Sigmoid colon (tissue), 7 donors: ENCODE data around the gene DAZAP2. TPM values are rescaled to one million over a fixed set of nuclear protein-coding genes. Genes with fewer than 3 reads are reported as not detected.
"Not testable (repeated sequence)": the region's sequence is repeated elsewhere in the genome, so short reads cannot be mapped to it uniquely, and the experiment has no call there.

Source experiments
- DNase-seq: peaks from one replicate; pipeline ENCODE4 v3.0.0-alpha.2; 2019
- H3K27ac ChIP-seq, 4 donors: fragments of 200-600 bp; sonication (generic); one replicate each; pipeline ENCODE4 v1.5.1; 2016 to 2019; ENCODE audit warnings: mild to moderate bottlenecking in 1 of 4
- H3K27me3 ChIP-seq, 3 donors: fragments of 200-600 bp; sonication (generic); one replicate each; pipeline ENCODE4 v1.5.1; 2019; ENCODE audit warnings: mild to moderate bottlenecking in 1 of 3
- H3K36me3 ChIP-seq, 4 donors: fragments of 200-600 bp; sonication (generic); one replicate each; pipeline ENCODE4 v1.5.1; 2016 to 2019
- H3K4me1 ChIP-seq, 4 donors: fragments of 200-600 bp; sonication (generic); one replicate each; pipeline ENCODE4 v1.5.1; 2017 to 2019
- H3K4me3 ChIP-seq, 4 donors: fragments of 200-600 bp; sonication (generic); one replicate each; pipeline ENCODE4 v1.5.1; 2017 to 2019; ENCODE audit warnings: mild to moderate bottlenecking in 2 of 4, moderate library complexity in 1 of 4
- H3K9me3 ChIP-seq, 4 donors: fragments of 200-600 bp in 3 of 4; sonication (generic) in 3 of 4; one replicate each; pipeline versions ENCODE4 v1.5.1 to v1.6.1; 2013 to 2019
- CTCF ChIP-seq, 4 experiments: fragments of 450-650 bp in 3 of 4; fragments of 200-600 bp in 1 of 4; IDR thresholded peaks; one replicate each; pipeline ENCODE4 v1.5.1; 2016 to 2019; ENCODE audit warnings: antibody characterized with exemption in 4 of 4, mild to moderate bottlenecking in 3 of 4, moderate library complexity in 2 of 4
- EP300 ChIP-seq, 4 donors: sonication (generic); formaldehyde crosslinking; IDR thresholded peaks; one replicate each; pipeline ENCODE4 v1.6.1; 2017; ENCODE audit warnings: antibody characterized with exemption in 4 of 4
- POLR2A ChIP-seq, 2 donors: fragments of 450-650 bp; IDR thresholded peaks; one replicate each; pipeline ENCODE4 v1.6.1; 2016; ENCODE audit warnings: antibody characterized with exemption in 2 of 2, mild to moderate bottlenecking in 2 of 2, moderate library complexity in 2 of 2
- POLR2AphosphoS5 ChIP-seq, 4 donors: sonication (generic); formaldehyde crosslinking; IDR thresholded peaks; one replicate each; pipeline ENCODE4 v1.6.1; 2017; ENCODE audit warnings: antibody characterized with exemption in 4 of 4
- WGBS, 2 donors: extraction: QIAGEN DNeasy Blood & Tissue Kit; methylation state at CpG; one replicate each; pipeline ENCODE4 v1.1.7; 2013; 5-methylcytosine and 5-hydroxymethylcytosine counted together
- intact Hi-C: fragments of 100-400 bp; cut with DNase I; formaldehyde crosslinking; loops from one replicate; pipeline ENCODE4 v1.15.1; 2023
- polyA plus RNA-seq, 3 donors: library from polyadenylated mRNA; stranded (reverse); fragments of 200-250 nt; gene quantifications; one replicate each; pipeline ENCODE4 v1.2.3, GENCODE V29; 2013
- total RNA-seq, 4 donors: library from RNA; depleted of rRNA; stranded (reverse); fragments of >200 nt; gene quantifications; one replicate each; pipeline ENCODE4 v1.1.0, GENCODE V29; 2016
- donor health status: healthy with polysubstance abuse.
- donor health status: Bipolar disorder and iron deficiency.
- donor health status: healthy.

DAZAP2 gene
- total and polyA plus RNA-seq, 7 donors: 107 to 701 (median 265) TPM

DNA sequence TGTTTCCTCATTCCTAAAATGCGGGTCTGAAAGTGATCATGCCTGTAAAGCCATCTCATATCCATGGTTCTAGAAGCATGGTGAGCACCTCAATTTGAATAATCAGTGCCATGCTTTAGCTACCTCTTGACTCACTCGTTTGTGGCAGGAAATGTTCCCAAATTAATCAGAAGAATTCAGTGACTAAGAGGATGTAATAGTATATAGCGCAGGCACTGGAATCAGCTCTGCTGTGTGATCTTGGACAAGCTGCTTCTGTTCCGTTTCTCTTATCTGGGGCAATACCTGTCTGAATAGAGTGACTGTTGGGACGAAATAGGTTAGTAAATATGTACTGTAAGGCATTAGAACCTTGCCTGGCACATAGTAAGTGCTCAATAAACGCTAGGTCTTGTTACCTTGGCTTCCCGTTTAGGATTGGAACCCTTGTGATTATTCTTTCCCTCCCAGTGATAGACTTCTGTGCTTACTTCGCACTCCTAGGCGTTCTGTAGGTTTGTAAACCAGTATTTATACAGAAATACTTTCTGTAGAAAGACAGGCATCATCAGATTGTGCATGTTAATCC lies 32.4 kb downstream of the DAZAP2 start:
- Histone ChIP-seq H3K27ac (peak overlapping the region in 2 of 4 donors; percentile 61 to 68), H3K36me3 (no peaks in the 10 kb centered on the region), H3K4me3 (peak overlapping the region in 2 of 4 donors; percentile 69 to 81), H3K27me3 (peaks cover 0 to 34% (median 11%) of the 10 kb centered on the region in 3 donors), H3K4me1 (peaks cover 0 to 19% (median 8%) of the 10 kb centered on the region in 4 donors), H3K9me3 (no peaks in the 10 kb centered on the region)
- 12 to 50% methylated on average over 9 of the region's 9 CpGs for WGBS, 2 donors
- no peak for DNase-seq
- TF ChIP-seq POLR2A (IDR thresholded peaks at IDR 0.05) (no peak), POLR2AphosphoS5 (IDR thresholded peaks at IDR 0.05) (no peak), CTCF (IDR thresholded peaks at IDR 0.05) (no peak), EP300 (IDR thresholded peaks at IDR 0.05) (no peak)
- intact Hi-C loops: no loop called here

GRCh38 chr12:51272810-51273209 lies 34.2 kb downstream of the DAZAP2 start:
- Histone ChIP-seq H3K4me1 (peaks cover 0 to 19% (median 8%) of the 10 kb centered on the region in 4 donors), H3K27me3 (peaks cover 0 to 34% (median 11%) of the 10 kb centered on the region in 3 donors)
- DNase-seq, H3K4me3 ChIP-seq, H3K27ac ChIP-seq, intact Hi-C loops, H3K9me3 ChIP-seq, H3K36me3 ChIP-seq: not testable (repeated sequence)
- WGBS, 2 donors: 95 to 96% methylated on average over 7 of the region's 7 CpGs

- DNase-seq: no peak
- intact Hi-C loops: no loop called here
- TF ChIP-seq EP300 (IDR thresholded peaks at IDR 0.05): no peak
- no peak for TF ChIP-seq POLR2AphosphoS5 (IDR thresholded peaks at IDR 0.05)
- no peak for TF ChIP-seq POLR2A (IDR thresholded peaks at IDR 0.05)
- no peak for TF ChIP-seq CTCF (IDR thresholded peaks at IDR 0.05)
- Histone ChIP-seq H3K4me3 (no peak overlapping the region), H3K4me1 (peaks cover 0 to 10% (median 3%) of the 10 kb centered on the region in 4 donors), H3K27ac (no peak overlapping the region), H3K9me3 (no peaks in the 10 kb centered on the region), H3K27me3 (peaks cover 0 to 28% (median 11%) of the 10 kb centered on the region in 3 donors), H3K36me3 (no peaks in the 10 kb centered on the region)
- WGBS, 2 donors: 13 to 56% methylated on average over 1 of the region's 1 CpG
These were observed 36.5 kb downstream of the DAZAP2 start for GRCh38 chr12:51275088-51275487.

DNA sequence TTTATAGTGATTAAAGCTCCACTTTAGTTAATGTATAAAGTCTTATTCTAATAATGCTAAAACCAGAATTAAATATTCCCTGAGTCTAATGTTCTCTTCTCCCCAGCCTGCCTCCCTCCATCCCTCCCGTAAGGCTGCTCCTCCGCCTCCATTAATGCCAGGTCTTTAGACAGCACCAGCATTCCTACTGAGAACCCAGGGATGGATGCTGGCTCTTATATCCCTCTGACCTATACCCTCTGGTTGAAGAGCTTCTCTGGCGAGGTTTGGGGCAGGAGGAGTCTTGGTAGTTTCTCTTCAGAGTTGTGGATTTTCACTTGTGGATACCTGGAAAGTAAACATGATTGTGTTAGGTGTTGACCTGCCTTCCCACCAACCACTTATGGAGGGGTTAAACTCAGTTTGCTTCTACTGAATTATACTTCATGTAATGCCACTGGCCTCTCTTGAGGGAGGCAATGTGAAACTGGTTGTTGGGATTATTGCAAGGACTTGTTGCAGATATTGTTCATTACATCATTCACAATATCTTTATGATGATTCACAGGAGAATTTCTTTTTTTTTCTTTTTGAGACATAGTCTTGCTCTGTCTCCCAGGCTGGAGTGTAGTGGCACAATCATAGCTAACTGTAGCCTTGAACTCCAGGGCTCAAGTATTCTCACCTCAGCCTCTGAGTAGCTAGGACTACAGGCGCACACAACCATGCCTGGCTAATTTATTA lies 42.7 kb downstream of the DAZAP2 start:
- Histone ChIP-seq H3K27me3 (no peaks in the 10 kb centered on the region), H3K4me1 (no peaks in the 10 kb centered on the region), H3K9me3 (no peaks in the 10 kb centered on the region), H3K36me3 (no peaks in the 10 kb centered on the region), H3K27ac (no peak overlapping the region), H3K4me3 (no peak overlapping the region)
- 89 to 93% methylated on average over 4 of the region's 4 CpGs for WGBS, 2 donors
- intact Hi-C loops: no loop called here
- no peak for TF ChIP-seq POLR2AphosphoS5 (IDR thresholded peaks at IDR 0.05)
- TF ChIP-seq POLR2A (IDR thresholded peaks at IDR 0.05): no peak
- no peak for TF ChIP-seq EP300 (IDR thresholded peaks at IDR 0.05)
- no peak for TF ChIP-seq CTCF (IDR thresholded peaks at IDR 0.05)
- no peak for DNase-seq

DNA sequence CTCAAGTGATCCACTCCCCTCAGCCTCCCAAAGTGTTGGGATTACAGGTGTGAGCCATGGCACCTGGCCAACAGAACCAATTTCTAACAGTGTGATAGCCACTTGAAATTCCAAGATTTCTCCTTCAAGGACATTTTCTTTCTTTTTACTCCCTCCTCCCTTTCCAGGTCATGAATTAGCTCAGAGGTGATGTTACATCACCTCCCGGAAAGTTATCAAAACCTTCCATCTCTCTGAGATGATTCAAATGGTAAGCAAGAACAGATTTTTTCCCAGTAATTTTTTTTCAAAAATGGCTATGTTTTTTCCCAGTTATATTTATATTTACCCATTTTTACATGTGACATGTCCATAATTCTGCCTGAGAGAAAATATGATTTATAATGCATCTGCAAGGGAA lies 47.2 kb downstream of the DAZAP2 start:
- intact Hi-C loops: no loop called here
- H3K9me3 ChIP-seq: no peaks in the 10 kb centered on the region
- H3K27me3 ChIP-seq: no peaks in the 10 kb centered on the region
- no peaks in the 10 kb centered on the region for H3K4me1 ChIP-seq
- DNase-seq: no peak
- WGBS, 2 donors: 89 to 96% methylated on average over 1 of the region's 1 CpG
- H3K27ac ChIP-seq: no peak overlapping the region
- TF ChIP-seq EP300 (IDR thresholded peaks at IDR 0.05) (no peak), POLR2AphosphoS5 (IDR thresholded peaks at IDR 0.05) (no peak), POLR2A (IDR thresholded peaks at IDR 0.05) (no peak), CTCF (IDR thresholded peaks at IDR 0.05) (no peak)
- H3K4me3 ChIP-seq: no peak overlapping the region
- no peaks in the 10 kb centered on the region for H3K36me3 ChIP-seq

DNA sequence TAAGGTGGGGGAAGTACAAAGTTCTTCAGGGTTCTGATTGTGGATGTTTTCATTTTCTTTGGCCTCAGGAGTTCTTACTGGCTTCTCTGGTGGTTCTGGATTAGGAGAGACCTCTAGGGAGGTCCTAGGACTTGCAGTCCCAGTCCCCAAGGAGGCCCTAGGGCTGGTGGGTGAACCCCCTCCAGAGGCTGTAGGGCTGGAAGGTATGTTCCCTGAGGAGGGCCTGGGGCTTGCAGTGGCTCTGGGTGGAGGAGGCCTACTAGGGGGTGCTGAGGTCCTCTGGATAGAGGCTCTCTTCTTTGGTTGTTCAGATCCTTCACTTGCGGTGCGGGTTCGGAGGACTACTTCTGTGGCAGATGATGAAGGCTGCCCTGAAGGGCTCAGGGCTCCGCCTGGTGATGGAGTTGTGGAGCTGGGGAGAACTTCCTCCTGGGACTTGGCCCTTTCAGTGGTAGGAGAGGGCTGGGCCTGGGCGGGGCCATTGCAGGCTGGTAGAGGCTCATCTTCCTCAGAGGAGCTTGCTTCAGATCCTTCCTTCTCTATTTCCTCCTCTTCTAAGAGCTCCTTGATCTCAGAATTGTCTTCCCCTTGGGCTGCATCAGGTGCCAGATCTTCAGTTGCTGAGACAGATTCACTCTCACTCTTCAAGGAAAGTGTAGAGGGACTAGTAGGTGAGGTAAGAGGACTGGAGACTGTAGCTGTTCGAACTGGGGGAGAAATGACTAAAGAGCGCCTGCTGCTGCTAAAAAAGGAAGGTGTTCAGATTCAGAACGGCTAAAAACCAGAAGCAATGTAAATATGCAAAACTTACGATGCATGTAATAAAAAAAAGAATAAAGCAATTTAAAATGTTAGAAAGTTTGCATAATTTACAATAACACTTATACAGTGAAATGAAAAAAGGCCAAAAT lies 53.2 kb downstream of the DAZAP2 start:
- H3K4me3 ChIP-seq, H3K36me3 ChIP-seq, H3K9me3 ChIP-seq, H3K27ac ChIP-seq, H3K4me1 ChIP-seq, intact Hi-C loops, H3K27me3 ChIP-seq: not testable (repeated sequence)
- DNase-seq: peak; percentile 66
- 13 to 61% methylated on average over 9 of the region's 9 CpGs for WGBS, 2 donors
